ENCODE measurements around the gene SNAP91.
"Not testable (repeated sequence)": the region's sequence is repeated elsewhere in the genome, so short reads cannot be mapped to it uniquely, and the experiment has no call there.

Gene SNAP91, protein sequence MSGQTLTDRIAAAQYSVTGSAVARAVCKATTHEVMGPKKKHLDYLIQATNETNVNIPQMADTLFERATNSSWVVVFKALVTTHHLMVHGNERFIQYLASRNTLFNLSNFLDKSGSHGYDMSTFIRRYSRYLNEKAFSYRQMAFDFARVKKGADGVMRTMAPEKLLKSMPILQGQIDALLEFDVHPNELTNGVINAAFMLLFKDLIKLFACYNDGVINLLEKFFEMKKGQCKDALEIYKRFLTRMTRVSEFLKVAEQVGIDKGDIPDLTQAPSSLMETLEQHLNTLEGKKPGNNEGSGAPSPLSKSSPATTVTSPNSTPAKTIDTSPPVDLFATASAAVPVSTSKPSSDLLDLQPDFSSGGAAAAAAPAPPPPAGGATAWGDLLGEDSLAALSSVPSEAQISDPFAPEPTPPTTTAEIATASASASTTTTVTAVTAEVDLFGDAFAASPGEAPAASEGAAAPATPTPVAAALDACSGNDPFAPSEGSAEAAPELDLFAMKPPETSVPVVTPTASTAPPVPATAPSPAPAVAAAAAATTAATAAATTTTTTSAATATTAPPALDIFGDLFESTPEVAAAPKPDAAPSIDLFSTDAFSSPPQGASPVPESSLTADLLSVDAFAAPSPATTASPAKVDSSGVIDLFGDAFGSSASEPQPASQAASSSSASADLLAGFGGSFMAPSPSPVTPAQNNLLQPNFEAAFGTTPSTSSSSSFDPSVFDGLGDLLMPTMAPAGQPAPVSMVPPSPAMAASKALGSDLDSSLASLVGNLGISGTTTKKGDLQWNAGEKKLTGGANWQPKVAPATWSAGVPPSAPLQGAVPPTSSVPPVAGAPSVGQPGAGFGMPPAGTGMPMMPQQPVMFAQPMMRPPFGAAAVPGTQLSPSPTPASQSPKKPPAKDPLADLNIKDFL

DNA sequence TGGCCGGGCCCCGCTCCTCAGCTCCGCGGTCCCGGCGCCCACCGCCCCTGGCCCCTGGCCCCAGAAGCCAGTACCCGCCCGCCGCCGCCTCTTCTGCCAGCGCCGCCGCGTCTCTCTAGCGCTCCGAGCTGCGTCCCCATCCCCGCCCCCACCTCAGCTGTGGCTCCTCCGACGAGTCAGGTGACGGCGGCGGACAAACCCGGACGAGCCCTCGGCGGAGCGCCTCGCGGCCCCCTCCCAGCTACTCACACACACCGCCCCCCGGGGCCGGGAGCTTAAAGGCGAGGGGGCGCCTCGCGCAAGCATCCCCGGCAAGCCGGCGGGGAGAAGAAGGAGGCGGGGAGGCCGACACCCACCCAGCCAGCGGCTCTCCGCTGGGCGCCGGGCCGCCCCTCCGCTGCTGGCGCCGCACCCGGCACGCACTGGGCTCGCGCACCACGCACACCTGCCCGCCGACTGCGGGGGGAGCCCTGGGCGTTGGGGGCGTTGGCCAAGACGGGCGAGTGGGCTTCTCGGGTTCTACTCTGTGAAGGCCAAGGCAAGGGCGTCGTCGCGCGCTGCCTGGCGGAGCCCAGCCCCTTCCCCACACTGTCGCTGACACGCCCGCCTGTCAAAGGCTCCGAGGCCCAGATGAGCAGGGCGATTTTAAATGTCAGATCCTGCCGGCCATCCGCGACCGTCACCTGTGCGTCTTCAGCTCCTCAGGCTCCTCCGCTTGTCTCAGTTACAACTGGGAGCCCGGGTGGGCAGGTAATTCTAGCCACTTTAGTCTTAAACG is at the start of gene SNAP91:
TSS of gene SNAP91 (minus strand) at position 132 of the 778 bp plus-strand sequence. CDS start 1,174 bp downstream, outside the sequence.
- peak; percentile 90 for DNase-seq

DNA sequence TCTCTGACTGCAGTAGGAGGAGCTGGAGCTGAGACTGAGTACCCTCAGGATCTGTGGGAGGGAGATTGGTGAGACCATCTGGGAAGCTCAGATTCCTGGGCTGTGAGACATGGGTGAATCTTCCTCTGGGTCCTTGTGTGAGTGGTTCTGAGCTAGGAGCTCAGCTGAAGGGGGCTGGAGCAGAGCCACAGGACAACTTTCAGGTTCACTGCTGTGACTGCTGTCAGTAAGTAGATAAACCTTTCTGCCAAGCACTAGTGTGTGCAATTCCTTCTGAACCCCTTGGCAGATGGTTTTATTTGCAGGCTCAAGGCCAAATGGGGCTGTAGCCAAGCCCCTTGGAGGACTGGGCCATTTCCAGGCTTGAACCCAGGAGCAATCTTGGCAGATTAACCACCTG is 49.6 kb upstream of the SNAP91 start:
- peak; percentile 84 for DNase-seq

GRCh38 chr6:83757021-83757420 is 48.1 kb upstream of the SNAP91 start:
- no peak for DNase-seq

DNA sequence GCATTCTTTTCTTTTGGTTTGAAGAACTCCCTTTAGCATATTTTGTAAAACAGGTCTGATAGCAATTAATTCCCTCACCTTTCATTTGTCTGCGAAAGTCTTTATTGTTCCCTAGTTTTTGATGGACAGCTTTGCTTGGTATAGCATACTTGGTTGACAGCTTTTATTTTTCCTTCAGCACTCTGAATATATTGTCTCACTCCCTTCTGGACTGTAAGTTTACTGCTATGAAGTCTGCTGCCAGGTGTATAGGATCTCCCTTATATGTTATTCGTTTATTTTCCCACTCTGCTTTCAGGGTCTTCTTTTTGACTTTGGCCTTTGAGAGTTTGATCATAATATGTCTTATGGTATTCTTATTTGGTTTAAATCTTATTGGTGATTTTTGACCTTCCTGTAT is 47.7 kb upstream of the SNAP91 start:
- no peak for DNase-seq

- not testable (repeated sequence) for DNase-seq
Observed at GRCh38 chr6:83752375-83752774, 43.5 kb upstream of the SNAP91 start.

DNA sequence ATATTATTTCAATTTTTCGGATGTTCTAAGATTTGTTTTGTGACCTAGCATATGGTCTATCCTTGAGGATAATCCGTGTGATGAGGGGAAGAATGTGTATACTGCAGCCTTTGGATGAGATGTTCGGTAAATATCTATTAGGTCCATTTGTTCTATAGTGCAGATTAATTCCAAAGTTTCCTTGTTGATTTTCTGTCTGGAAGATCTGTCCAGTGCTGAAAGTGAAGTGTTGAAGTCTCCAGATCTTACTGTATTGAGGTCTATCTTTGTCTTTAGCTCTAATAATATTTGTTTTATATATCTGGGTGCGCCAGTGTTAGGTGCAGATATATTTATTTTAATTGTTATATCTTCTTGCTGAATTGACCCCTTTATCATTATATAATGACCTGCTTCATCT is 32.2 kb upstream of the SNAP91 start:
- DNase-seq: no peak

- no peak for DNase-seq
Observed at GRCh38 chr6:83735461-83735860, 26.6 kb upstream of the SNAP91 start.

DNA sequence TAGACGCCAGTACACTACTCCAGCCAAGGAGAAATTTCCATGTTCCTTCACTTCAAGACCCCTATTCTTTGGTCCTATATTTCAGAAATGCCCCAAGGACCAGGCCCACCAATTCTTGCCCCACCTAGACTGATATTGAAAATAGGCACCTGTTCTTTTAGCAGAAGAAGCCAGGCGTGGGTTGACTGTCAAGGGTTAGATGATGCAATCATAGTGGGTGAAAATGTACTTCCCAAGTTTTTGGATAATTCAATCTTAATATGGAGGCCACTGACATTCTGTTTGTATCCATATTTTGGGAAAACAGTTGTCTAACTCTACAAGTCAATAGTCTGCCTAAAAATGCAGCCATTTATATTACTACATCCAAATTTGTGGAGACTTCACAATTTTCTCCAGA is 21.0 kb upstream of the SNAP91 start:
- DNase-seq: no peak

DNA sequence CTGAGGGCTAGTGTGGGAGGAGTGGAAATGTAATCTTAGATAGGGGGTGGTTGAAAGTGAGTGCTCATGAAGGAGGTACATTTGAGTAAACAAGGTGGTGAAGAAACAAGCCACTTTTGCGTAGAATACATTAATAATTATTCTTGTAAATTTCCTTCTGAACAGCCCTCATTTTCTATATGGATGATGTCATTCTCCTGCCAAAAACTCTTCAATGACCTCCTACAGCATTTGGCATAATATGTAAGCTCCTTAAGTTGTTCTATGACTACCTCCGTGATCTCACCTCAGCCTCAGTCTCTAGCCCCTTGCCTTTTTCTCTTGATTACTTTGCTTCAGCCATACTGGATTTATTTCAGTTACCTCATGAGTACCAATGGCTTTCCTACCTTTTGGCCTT is 14.0 kb upstream of the SNAP91 start:
- DNase-seq: no peak

DNA sequence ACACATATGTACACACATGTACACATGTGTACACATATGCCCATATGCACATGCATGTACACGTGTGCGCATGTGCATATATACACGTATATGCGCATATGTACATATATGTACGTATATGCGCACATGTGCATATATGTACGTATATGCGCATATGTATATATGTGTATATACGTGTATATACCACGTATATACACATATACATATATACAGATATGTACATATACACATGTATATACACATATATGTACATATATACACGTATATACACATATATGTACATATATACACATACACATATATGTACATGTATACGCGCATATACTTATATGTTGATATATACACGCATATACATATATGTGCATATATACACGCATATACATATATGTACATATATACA is 8.9 kb upstream of the SNAP91 start:
- no peak for DNase-seq

DNA sequence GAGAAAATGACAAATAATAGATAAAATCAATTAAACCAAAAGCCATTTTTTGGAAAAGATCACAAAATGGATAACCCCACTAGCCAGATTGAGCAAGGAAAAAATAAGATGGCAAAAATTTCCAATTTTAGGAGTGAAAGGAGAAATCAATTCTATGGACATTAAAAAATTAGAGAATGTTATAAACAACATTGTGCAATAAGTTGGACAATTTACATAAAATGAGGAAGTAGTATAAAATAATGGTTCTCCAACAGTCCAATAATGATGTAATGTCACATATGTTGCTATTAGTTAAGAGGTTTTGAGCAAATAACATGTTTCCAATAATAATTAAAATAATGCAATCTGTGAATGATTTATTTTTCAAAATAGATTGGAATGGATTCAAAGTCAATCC is 3.1 kb upstream of the SNAP91 start:
- no peak for DNase-seq

DNA sequence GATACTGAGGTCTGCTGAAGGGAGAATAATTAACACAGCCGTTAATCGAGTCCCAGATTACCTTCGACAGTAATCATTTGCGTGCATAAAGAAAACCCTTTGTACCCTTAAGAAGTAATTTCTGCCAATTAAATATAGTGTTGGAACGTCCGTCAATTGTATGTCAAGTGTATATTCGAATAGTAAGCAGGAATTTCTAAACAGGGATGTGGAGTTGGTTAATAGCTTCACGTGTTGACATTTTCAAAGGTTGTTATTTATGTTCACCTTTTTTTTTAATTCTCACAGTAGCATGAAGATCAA is 798 bp upstream of the SNAP91 start:
- no peak for DNase-seq

DNA sequence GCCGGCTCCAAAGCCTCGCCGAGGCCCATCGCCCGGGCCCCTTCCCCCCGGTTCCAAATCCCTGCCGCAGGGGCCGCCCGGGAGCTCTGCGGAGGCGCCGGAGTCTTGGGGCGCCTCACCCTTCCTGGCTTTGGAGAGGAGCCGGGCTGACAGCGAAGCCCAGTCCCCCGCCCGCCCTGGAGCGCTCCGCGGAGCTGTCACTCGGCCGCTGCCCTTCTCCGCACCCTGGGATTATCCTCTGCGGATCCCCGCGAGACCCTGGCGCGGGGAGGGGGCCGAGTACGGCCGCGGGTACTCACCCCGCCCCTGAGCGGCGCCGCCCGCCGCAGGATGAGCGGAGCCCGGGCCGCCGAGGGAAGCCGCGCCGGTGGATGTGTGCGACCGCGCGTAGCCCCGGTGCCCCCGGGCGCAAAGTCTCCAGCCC is 343 bp downstream of the SNAP91 start:
- DNase-seq: peak; percentile 81

DNA sequence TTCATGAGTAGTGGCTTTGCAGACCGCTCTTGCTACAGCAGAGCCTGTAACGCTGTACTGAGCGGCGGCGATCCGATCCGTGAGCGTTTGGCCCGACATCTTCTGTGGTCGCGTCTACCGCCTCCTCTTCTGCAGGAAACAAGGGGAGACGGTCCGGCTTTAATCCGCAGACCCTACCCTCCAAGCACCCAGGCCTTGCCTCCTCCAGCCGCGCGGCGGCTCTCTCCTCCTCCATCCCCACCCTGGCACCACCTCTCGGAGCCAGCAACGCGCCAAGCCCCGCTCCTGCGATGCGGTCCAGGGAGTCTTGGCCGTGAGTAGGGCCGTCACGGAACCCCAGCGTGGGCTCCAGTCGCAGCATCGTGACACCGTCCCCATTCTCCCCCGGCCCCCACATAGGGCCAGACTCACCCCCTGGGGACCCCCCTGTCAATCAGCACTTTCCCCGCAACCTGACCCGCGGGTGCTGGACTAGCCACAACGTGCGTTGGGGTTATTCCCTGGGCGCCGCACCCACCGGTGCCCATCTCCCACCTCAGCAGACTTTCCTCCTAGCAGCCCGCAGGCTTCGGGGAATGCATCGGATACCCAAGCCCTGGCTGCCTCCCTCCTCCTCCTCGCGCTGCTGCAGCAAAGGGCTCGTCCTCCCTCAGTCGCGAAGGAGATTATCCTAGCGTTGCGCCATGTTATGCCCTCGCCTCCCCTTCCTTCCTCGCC is 914 bp downstream of the SNAP91 start:
- DNase-seq: peak; percentile 73

- no peak for DNase-seq
Observed at GRCh38 chr6:83702749-83703148, 6.2 kb downstream of the SNAP91 start.

- peak; percentile 11 for DNase-seq
Observed at GRCh38 chr6:83702077-83702476, 6.8 kb downstream of the SNAP91 start.

GRCh38 chr6:83696674-83697073 is 12.2 kb downstream of the SNAP91 start:
- no peak for DNase-seq

DNA sequence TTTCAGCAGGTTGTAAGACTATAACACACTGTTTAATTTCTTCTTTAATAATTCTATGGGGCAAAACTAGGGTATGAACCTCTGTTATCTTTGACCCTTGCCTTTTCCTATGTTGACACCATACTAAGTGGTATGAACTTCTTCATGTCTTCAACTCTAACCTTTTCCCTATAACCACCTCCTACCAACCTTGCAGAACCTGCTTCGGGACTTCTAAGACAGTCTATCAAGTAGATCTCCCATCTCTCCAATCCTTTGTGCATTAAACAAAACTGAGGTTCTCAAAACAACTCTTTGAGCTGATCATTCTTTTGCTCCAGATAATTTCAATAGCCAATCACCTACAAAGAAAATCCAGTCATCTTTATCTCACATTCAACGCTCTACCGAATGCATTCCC is 23.4 kb downstream of the SNAP91 start:
- DNase-seq: no peak

DNA sequence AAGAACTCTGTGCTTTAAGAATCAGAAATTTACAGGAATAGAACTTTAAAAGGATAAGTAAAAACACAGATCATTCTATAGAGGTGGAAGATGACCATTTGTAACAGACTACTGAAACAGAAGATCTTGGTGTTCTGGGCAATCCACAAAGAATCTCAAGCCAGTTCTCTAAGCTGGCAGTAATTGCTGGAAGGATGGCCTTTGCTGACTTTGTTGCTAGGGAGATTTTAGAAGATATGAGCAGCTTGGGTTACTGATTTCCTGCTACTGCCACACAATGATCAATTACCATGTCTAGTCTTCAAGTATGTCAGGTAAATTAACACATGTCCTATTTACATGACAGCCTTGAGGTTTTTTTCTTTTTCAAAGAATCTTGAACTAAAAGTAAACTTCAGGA is 31.1 kb downstream of the SNAP91 start:
- no peak for DNase-seq

- no peak for DNase-seq
Observed at GRCh38 chr6:83637953-83638352, 70.9 kb downstream of the SNAP91 start.

DNA sequence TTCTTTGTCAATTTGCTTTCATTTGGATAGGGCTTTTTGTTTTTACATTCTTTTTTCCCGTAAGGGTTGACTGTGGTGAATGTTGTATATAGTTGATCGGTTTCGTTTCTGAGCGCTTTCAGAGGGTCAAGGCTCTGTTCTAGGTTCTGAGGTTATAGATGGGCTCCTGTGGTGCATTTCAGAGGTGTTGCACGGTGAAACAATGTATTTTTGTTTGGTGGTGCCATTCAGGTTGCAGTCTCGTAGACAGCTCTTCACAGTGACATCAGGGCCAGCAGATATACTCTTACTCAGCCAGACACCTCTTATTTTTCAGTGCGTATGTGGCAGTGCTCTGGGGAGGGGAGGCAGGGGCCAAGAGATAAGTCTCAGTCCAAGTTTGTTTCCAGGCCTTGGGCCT is 72.1 kb downstream of the SNAP91 start:
- no peak for DNase-seq

DNA sequence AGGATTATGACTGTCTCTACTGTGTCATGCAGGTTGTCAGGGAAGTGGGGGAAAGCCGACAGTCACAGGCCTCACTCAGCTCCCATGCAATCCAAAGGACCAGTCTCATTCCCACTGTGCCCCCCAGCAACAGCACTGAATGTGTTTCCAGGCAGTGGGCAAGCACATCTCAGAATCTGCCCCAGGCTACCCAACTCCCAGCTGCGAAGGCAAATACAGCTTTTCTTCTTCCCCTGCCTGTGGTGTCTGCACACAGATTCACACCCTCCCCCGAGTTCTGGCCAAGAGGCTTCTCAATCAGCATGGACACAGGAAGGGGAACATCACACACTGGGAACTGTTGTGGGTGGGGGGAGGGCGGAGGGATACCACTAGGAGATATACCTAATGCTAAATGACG is 75.3 kb downstream of the SNAP91 start:
- peak; percentile 93 for DNase-seq

DNA sequence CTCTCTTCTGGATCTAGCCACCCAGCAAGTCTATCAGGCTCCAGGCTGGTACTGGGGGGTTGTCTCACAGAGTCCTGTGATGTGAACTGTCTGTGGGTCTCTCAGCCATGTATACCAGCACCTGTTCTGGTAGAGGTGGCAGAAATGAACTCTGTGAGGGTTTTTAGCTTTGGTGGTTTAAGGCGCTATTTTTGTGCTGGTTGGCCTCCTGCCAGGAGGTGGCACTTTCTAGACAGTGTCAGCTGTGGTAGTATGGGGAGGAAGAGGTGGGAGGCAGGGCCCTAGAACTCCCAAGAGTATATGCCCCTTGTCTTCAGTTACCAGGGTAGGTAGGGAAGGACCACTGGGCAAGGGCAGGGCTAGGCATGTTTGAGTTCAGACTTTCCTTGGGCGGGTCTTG is 75.8 kb downstream of the SNAP91 start:
- DNase-seq: peak; percentile 80
